GM18519 (cell line): ENCODE measurements around the gene AASDHPPT.
"Not testable (repeated sequence)": the region's sequence is repeated elsewhere in the genome, so short reads cannot be mapped to it uniquely, and the experiment has no call there.

Experiments used
- ATAC-seq: cut with Tn5 transposase; IDR thresholded peaks from one replicate; pipeline ENCODE4 v1.9.1; 2021; ENCODE audit warnings: mild to moderate bottlenecking, moderate library complexity; ENCODE audit not compliant: unreplicated experiment, low FRiP score

Gene AASDHPPT

GRCh38 chr11:106077609-106078455 lies at the start of gene AASDHPPT:
Gene AASDHPPT, plus strand, starts transcription at chr11:106077662. Its CDS starts 49 bp downstream, at chr11:106077711.
- peak; percentile 1 for ATAC-seq

- ATAC-seq = no peak
Observed at GRCh38 chr11:106030609-106031008, 46.9 kb upstream of the AASDHPPT start.

- ATAC-seq = no peak
Observed at GRCh38 chr11:106031202-106031810, 46.2 kb upstream of the AASDHPPT start.

GRCh38 chr11:106031936-106032335 lies 45.5 kb upstream of the AASDHPPT start:
- no peak for ATAC-seq

- ATAC-seq = no peak
Observed at GRCh38 chr11:106032861-106033260, 44.6 kb upstream of the AASDHPPT start.

- ATAC-seq = no peak
Observed at GRCh38 chr11:106043540-106043939, 33.9 kb upstream of the AASDHPPT start.

GRCh38 chr11:106047631-106048030 lies 29.8 kb upstream of the AASDHPPT start:
- no peak for ATAC-seq

GRCh38 chr11:106049727-106050476 lies 27.6 kb upstream of the AASDHPPT start:
- no peak for ATAC-seq

GRCh38 chr11:106051103-106051502 lies 26.4 kb upstream of the AASDHPPT start:
- no peak for ATAC-seq

GRCh38 chr11:106058377-106058776 lies 19.1 kb upstream of the AASDHPPT start:
- ATAC-seq = not testable (repeated sequence)

GRCh38 chr11:106059617-106060016 lies 17.8 kb upstream of the AASDHPPT start:
- no peak for ATAC-seq

GRCh38 chr11:106061249-106061784 lies 16.1 kb upstream of the AASDHPPT start:
- ATAC-seq = no peak

- no peak for ATAC-seq
Observed at GRCh38 chr11:106061954-106062949, 15.2 kb upstream of the AASDHPPT start.

GRCh38 chr11:106063009-106063408 lies 14.5 kb upstream of the AASDHPPT start:
- ATAC-seq = peak; percentile 69

GRCh38 chr11:106070606-106071005 lies 6.9 kb upstream of the AASDHPPT start:
- ATAC-seq = no peak

GRCh38 chr11:106072804-106073203 lies 4.7 kb upstream of the AASDHPPT start:
- ATAC-seq = no peak

- ATAC-seq = no peak
Observed at GRCh38 chr11:106076171-106076918, 1.1 kb upstream of the AASDHPPT start.

GRCh38 chr11:106076919-106077608 lies 398 bp upstream of the AASDHPPT start, which contains the start of gene KBTBD3:
Gene KBTBD3, minus strand, starts transcription at chr11:106077347. Its CDS starts 18,250 bp downstream, at chr11:106059097.
- ATAC-seq = peak; percentile 96
